Measurements from ENCODE around the gene NDUFB5.

NDUFB5 gene

DNA sequence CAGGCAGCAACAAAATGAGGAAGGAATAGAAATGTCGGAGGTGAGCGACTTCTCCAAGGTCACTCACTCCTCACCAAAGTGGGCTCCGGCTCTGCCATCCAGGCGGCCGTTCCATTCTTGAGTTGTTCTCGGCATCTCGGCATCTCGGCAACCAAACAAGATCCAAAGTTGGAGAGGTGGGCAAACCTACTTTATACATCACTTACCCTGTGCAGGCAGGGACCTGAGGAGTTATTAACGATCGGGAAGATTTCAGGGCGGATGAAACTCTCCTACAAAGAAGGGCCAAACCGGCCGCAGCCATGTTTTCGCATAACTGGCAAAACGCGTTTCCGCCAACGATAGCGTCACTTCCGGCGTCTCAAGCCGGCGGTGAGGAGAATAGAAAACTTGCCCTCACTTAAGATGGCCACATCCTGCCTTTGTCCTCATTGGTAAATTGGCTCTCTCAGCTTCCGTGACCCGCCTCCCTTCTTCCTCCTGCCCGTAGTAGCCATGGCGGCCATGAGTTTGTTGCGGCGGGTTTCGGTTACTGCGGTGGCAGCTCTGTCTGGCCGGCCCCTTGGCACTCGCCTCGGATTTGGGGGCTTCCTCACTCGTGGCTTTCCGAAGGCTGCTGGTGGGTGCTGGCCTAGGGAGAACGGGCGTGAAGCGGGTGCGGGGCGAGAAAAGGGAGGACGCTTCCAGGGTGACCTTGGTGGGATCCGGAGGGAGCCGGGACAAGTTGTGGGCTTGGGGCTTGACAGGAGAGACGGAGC lies at the start of gene NDUFB5, which contains the start of gene MRPL47 (continued):
- TF ChIP-seq ZNF561 (tag by site-specific recombination; IDR thresholded peaks at IDR 0.05; ENCODE audit: borderline replicate concordance): no peak
- no peak for TF ChIP-seq ZNF112 (tag by site-specific recombination; IDR thresholded peaks at IDR 0.05)
- no peak for TF ChIP-seq ZNF768 (tag by site-specific recombination; IDR thresholded peaks at IDR 0.05)
- TF ChIP-seq ZNF16 (tag by site-specific recombination; IDR thresholded peaks at IDR 0.05; ENCODE audit: low read depth): no peak
- no peak for TF ChIP-seq MZF1 (tag by site-specific recombination; IDR thresholded peaks at IDR 0.05; ENCODE audit: borderline replicate concordance)
- peak; percentile 85 for TF ChIP-seq SP2 (tag by site-specific recombination; IDR thresholded peaks at IDR 0.05)
- no peak for TF ChIP-seq ZFHX2 (tag by site-specific recombination; conservative IDR thresholded peaks at IDR 0.05)
- TF ChIP-seq, protein P1, sequence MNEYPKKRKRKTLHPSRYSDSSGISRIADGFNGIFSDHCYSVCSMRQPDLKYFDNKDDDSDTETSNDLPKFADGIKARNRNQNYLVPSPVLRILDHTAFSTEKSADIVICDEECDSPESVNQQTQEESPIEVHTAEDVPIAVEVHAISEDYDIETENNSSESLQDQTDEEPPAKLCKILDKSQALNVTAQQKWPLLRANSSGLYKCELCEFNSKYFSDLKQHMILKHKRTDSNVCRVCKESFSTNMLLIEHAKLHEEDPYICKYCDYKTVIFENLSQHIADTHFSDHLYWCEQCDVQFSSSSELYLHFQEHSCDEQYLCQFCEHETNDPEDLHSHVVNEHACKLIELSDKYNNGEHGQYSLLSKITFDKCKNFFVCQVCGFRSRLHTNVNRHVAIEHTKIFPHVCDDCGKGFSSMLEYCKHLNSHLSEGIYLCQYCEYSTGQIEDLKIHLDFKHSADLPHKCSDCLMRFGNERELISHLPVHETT (tag by site-specific recombination; IDR thresholded peaks at IDR 0.05): no peak
- TF ChIP-seq, protein P2, sequence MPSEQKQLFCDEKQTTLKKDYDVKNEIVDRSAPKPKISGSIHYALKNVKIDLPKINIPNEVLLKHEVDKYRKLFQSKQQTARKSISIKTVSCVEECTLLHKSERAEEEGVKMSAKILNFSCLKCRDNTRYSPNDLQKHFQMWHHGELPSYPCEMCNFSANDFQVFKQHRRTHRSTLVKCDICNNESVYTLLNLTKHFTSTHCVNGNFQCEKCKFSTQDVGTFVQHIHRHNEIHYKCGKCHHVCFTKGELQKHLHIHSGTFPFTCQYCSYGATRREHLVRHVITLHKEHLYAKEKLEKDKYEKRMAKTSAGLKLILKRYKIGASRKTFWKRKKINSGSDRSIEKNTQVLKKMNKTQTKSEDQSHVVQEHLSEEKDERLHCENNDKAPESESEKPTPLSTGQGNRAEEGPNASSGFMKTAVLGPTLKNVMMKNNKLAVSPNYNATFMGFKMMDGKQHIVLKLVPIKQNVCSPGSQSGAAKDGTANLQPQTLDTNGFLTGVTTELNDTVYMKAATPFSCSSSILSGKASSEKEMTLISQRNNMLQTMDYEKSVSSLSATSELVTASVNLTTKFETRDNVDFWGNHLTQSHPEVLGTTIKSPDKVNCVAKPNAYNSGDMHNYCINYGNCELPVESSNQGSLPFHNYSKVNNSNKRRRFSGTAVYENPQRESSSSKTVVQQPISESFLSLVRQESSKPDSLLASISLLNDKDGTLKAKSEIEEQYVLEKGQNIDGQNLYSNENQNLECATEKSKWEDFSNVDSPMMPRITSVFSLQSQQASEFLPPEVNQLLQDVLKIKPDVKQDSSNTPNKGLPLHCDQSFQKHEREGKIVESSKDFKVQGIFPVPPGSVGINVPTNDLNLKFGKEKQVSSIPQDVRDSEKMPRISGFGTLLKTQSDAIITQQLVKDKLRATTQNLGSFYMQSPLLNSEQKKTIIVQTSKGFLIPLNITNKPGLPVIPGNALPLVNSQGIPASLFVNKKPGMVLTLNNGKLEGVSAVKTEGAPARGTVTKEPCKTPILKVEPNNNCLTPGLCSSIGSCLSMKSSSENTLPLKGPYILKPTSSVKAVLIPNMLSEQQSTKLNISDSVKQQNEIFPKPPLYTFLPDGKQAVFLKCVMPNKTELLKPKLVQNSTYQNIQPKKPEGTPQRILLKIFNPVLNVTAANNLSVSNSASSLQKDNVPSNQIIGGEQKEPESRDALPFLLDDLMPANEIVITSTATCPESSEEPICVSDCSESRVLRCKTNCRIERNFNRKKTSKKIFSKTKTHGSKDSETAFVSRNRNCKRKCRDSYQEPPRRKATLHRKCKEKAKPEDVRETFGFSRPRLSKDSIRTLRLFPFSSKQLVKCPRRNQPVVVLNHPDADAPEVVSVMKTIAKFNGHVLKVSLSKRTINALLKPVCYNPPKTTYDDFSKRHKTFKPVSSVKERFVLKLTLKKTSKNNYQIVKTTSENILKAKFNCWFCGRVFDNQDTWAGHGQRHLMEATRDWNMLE (tag by site-specific recombination; conservative IDR thresholded peaks at IDR 0.05; ENCODE audit: low read depth): peak; percentile 71
- peak; percentile 20; the same call in 1 of the 2 replicates for TF ChIP-seq ZNF501 (tag by site-specific recombination; IDR thresholded peaks at IDR 0.05)
- no peak for TF ChIP-seq ZNF239 (tag by site-specific recombination; IDR thresholded peaks at IDR 0.05)
- TF ChIP-seq ZNF747 (tag by site-specific recombination; IDR thresholded peaks at IDR 0.05): no peak
- no peak; the same call in 1 of the 2 replicates for TF ChIP-seq ZBTB20 (tag by site-specific recombination; IDR thresholded peaks at IDR 0.05)
- TF ChIP-seq, protein P3, sequence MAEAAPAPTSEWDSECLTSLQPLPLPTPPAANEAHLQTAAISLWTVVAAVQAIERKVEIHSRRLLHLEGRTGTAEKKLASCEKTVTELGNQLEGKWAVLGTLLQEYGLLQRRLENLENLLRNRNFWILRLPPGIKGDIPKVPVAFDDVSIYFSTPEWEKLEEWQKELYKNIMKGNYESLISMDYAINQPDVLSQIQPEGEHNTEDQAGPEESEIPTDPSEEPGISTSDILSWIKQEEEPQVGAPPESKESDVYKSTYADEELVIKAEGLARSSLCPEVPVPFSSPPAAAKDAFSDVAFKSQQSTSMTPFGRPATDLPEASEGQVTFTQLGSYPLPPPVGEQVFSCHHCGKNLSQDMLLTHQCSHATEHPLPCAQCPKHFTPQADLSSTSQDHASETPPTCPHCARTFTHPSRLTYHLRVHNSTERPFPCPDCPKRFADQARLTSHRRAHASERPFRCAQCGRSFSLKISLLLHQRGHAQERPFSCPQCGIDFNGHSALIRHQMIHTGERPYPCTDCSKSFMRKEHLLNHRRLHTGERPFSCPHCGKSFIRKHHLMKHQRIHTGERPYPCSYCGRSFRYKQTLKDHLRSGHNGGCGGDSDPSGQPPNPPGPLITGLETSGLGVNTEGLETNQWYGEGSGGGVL (tag by site-specific recombination; IDR thresholded peaks at IDR 0.05): no peak
- TF ChIP-seq, protein P4, sequence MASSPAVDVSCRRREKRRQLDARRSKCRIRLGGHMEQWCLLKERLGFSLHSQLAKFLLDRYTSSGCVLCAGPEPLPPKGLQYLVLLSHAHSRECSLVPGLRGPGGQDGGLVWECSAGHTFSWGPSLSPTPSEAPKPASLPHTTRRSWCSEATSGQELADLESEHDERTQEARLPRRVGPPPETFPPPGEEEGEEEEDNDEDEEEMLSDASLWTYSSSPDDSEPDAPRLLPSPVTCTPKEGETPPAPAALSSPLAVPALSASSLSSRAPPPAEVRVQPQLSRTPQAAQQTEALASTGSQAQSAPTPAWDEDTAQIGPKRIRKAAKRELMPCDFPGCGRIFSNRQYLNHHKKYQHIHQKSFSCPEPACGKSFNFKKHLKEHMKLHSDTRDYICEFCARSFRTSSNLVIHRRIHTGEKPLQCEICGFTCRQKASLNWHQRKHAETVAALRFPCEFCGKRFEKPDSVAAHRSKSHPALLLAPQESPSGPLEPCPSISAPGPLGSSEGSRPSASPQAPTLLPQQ (tag by site-specific recombination; IDR thresholded peaks at IDR 0.05): no peak
- TF ChIP-seq KLF1 (tag by site-specific recombination; IDR thresholded peaks at IDR 0.05): no peak
- no peak for TF ChIP-seq ZNF621 (tag by site-specific recombination; IDR thresholded peaks at IDR 0.05)
- no peak for TF ChIP-seq IKZF3 (tag by site-specific recombination; IDR thresholded peaks at IDR 0.05)
- TF ChIP-seq, protein P5, sequence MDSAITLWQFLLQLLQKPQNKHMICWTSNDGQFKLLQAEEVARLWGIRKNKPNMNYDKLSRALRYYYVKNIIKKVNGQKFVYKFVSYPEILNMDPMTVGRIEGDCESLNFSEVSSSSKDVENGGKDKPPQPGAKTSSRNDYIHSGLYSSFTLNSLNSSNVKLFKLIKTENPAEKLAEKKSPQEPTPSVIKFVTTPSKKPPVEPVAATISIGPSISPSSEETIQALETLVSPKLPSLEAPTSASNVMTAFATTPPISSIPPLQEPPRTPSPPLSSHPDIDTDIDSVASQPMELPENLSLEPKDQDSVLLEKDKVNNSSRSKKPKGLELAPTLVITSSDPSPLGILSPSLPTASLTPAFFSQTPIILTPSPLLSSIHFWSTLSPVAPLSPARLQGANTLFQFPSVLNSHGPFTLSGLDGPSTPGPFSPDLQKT (IDR thresholded peaks at IDR 0.05; ENCODE audit: borderline replicate concordance, low read depth, low read length): no peak
- no peak for TF ChIP-seq ZNF549 (tag by site-specific recombination; IDR thresholded peaks at IDR 0.05)
- TF ChIP-seq ZNF169 (tag by site-specific recombination; IDR thresholded peaks at IDR 0.05): no peak
- TF ChIP-seq, protein P6, sequence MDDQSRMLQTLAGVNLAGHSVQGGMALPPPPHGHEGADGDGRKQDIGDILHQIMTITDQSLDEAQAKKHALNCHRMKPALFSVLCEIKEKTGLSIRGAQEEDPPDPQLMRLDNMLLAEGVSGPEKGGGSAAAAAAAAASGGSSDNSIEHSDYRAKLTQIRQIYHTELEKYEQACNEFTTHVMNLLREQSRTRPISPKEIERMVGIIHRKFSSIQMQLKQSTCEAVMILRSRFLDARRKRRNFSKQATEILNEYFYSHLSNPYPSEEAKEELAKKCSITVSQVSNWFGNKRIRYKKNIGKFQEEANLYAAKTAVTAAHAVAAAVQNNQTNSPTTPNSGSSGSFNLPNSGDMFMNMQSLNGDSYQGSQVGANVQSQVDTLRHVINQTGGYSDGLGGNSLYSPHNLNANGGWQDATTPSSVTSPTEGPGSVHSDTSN (CRISPR knock-in tag; IDR thresholded peaks at IDR 0.05): no peak
- TF ChIP-seq ZNF658 (tag by site-specific recombination; IDR thresholded peaks at IDR 0.05): no peak
- TF ChIP-seq ZNF274 (IDR thresholded peaks at IDR 0.05; ENCODE audit: low read length): no peak
- TF ChIP-seq ZNF274 (tag by site-specific recombination; IDR thresholded peaks at IDR 0.05; ENCODE audit: borderline replicate concordance): no peak
- peak; percentile 86 for TF ChIP-seq ZBTB17 (tag by site-specific recombination; IDR thresholded peaks at IDR 0.05)

All from HEK293 (cell line).